H7 (cell line): Measurements from ENCODE around the gene NAALADL2. TPM values are rescaled to one million over a fixed set of nuclear protein-coding genes. Genes with fewer than 3 reads are reported as not detected.

Experiments
- DNase-seq: peaks from one replicate; pipeline ENCODE4 v3.0.0; 2012
- H3K27me3 ChIP-seq: 2 replicates; pipeline ENCODE4 v1.6.0; 2011; ENCODE audit warnings: mild to moderate bottlenecking, low read length; ENCODE audit not compliant: control insufficient read depth, insufficient read depth
- H3K36me3 ChIP-seq: replicated peaks from 2 replicates; pipeline ENCODE4 v1.5.1; 2011; ENCODE audit warnings: low read length; ENCODE audit not compliant: control insufficient read depth, insufficient read depth
- H3K4me3 ChIP-seq: 2 replicates; pipeline ENCODE4 v1.5.1; 2011; ENCODE audit warnings: low read depth, mild to moderate bottlenecking, control low read depth, low read length, moderate library complexity; ENCODE audit not compliant: insufficient read depth
- total RNA-seq: library from RNA; depleted of rRNA; stranded (reverse); fragments of >200 nt; shearing (Covaris generic); gene quantifications from 2 replicates; pipeline ENCODE4 v1.2.3, GENCODE V29; 2014

The NAALADL2 gene
- total RNA-seq, 1 experiment from 2014 or later: 0.14 TPM

DNA sequence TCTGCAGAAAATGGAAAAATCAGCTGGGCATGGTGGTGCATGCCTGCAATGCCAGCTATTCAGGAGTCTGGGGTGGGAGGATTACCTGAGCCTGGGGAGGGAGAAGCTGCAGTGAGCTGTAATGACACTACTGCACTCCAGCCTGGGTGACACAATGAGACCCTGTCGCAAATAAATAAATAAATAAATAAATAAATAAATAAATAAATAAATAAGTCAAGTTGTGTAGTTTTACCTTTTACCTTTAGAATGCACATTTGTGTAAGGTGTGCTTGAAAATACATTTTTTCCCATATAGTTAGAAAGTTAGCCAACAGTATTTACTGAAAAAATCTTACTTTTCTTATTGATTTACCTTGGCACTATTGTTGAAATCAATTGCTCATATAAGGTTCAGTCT, 515.6 kb downstream of the NAALADL2 start:
- Histone ChIP-seq H3K27me3 (no peaks in the 10 kb centered on the region), H3K4me3 (no peak overlapping the region), H3K36me3 (no peaks in the 10 kb centered on the region)
- DNase-seq: no peak

DNA sequence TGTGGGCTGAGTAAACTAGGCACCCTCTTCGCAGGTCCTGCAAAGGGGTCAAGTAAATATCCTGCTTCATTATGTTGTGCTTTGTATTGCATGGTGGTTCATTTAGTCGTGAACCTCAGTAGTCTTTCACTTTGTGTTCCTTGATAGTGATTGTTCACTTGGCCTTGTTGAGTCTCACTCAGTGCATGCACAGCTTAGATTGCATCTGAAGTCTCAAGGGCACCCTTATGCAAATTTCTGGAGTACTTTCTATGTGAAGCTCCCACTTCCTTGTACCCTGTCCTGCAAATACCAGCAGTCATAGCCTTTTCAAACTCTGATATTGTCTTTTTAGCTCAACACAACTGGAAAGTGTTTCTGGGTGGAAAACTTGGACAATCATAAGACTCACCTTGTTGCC, 519.2 kb downstream of the NAALADL2 start:
- Histone ChIP-seq H3K4me3 (no peak overlapping the region), H3K36me3 (no peaks in the 10 kb centered on the region), H3K27me3 (no peaks in the 10 kb centered on the region)
- DNase-seq: no peak

DNA sequence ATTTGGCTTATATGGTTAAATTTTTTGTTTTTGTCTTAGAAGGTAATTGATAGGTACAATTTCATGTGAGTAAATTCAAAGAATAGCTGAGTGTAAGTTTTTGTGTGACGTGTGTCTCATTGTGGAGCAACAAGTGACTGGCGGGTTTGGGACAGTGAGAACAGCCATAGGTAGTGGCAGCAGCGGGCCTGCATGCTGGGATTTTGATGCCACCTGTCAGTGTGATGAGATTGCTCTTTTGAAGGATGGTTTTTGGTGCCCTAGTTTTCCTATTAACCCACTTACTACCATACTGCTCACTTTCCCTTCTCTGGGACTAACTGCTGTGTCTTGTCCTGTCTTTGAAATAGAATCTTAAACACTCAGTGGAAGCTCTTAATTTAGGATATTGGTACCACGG, 522.6 kb downstream of the NAALADL2 start:
- no peak for DNase-seq
- no peak overlapping the region for H3K4me3 ChIP-seq
- no peaks in the 10 kb centered on the region for H3K27me3 ChIP-seq
- no peaks in the 10 kb centered on the region for H3K36me3 ChIP-seq

DNA sequence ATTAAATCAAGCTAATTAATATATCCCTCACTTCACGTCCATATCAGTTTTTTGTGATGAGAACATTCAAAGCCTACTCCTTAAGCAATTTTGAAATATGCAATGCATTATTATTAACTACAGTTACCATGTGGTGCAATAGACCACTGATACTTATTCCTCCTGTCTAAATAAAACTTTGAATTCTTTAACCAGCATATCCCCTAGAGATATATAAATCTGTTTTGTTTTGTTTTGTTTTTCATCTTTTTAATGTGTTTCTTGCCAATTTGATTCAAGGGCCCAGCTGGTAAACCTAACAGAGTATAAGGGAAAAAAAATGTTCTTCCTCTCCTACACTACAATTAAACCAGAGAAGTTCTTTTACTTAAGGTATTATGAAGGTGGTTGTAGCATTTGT, 524.2 kb downstream of the NAALADL2 start:
- no peak for DNase-seq
- H3K36me3 ChIP-seq: no peaks in the 10 kb centered on the region
- H3K4me3 ChIP-seq: no peak overlapping the region
- no peaks in the 10 kb centered on the region for H3K27me3 ChIP-seq

DNA sequence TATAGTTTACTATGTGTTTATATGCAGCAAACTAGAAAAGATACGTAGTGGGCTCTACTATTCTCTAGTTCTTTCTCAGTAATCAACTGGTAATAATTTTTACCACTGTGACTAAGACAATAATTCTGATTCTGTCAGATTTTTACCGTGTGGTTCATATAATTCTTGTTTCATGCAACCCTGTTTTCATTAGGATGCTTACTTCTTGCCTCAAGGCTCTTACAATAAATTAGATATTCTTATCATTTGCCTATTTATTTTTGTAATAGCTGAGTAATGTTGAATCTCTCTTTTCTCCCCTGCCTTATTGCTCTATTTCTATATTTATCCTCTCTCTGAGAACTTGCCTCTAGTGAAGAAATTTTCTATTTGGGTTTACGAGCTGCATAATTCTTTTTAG, 524.7 kb downstream of the NAALADL2 start:
- H3K4me3 ChIP-seq: no peak overlapping the region
- H3K27me3 ChIP-seq: no peaks in the 10 kb centered on the region
- no peaks in the 10 kb centered on the region for H3K36me3 ChIP-seq
- DNase-seq: no peak

GRCh38 chr3:175384569-175384968, 525.4 kb downstream of the NAALADL2 start:
- Histone ChIP-seq H3K4me3 (no peak overlapping the region), H3K27me3 (no peaks in the 10 kb centered on the region), H3K36me3 (no peaks in the 10 kb centered on the region)
- DNase-seq: no peak

DNA sequence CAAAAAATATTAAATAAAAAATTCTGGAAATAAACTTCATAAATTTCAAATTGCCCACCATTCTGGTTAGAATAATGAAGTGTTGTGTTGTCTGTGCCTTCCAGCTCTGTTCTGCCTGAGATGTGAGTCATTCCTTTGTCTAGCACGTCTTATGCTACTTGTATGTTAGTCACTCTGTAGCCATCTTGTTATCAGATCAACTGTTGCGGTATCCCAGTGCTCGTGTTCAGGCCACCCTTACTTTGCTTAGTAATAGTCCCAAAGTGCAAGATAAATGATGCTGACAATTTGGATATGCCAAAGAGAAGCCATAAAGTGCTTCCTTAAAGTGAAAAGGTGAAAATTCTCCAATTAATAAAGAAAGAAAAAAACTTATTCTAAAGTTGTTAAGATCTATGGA, 527.5 kb downstream of the NAALADL2 start:
- DNase-seq: no peak
- H3K27me3 ChIP-seq: no peaks in the 10 kb centered on the region
- no peak overlapping the region for H3K4me3 ChIP-seq
- no peaks in the 10 kb centered on the region for H3K36me3 ChIP-seq

DNA sequence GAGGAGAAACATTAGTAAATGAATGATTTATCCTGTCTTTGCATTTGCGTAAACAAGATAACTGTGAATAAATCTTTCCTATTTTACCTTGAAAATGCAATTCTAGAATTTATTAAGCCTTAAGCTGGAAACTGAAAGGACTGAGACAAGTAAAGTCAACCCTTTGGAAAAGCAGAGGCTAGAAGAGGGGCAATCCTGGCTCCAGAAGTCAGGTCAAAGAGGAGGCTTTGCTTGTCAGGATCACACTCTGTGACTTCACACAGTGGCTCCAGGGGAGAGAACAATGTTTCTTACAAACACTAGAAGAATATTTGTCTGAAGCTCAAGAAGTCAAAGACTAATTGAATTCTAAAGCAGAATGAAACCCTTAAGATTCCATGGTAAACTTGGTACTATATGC, 530.4 kb downstream of the NAALADL2 start:
- Histone ChIP-seq H3K4me3 (no peak overlapping the region), H3K36me3 (no peaks in the 10 kb centered on the region), H3K27me3 (no peaks in the 10 kb centered on the region)
- peak; percentile 4 for DNase-seq

GRCh38 chr3:175391601-175392000, 532.5 kb downstream of the NAALADL2 start:
- DNase-seq: no peak
- no peak overlapping the region for H3K4me3 ChIP-seq
- H3K36me3 ChIP-seq: no peaks in the 10 kb centered on the region
- no peaks in the 10 kb centered on the region for H3K27me3 ChIP-seq

- H3K4me3 ChIP-seq: no peak overlapping the region
- H3K36me3 ChIP-seq: no peaks in the 10 kb centered on the region
- no peaks in the 10 kb centered on the region for H3K27me3 ChIP-seq
- no peak for DNase-seq
Measured at GRCh38 chr3:175392653-175393052, 533.5 kb downstream of the NAALADL2 start.

- Histone ChIP-seq H3K36me3 (no peaks in the 10 kb centered on the region), H3K27me3 (no peaks in the 10 kb centered on the region), H3K4me3 (no peak overlapping the region)
- no peak for DNase-seq
Measured at GRCh38 chr3:175397372-175397771, 538.2 kb downstream of the NAALADL2 start.

- no peaks in the 10 kb centered on the region for H3K27me3 ChIP-seq
Measured at GRCh38 chr3:175398676-175399075, 539.5 kb downstream of the NAALADL2 start.

DNA sequence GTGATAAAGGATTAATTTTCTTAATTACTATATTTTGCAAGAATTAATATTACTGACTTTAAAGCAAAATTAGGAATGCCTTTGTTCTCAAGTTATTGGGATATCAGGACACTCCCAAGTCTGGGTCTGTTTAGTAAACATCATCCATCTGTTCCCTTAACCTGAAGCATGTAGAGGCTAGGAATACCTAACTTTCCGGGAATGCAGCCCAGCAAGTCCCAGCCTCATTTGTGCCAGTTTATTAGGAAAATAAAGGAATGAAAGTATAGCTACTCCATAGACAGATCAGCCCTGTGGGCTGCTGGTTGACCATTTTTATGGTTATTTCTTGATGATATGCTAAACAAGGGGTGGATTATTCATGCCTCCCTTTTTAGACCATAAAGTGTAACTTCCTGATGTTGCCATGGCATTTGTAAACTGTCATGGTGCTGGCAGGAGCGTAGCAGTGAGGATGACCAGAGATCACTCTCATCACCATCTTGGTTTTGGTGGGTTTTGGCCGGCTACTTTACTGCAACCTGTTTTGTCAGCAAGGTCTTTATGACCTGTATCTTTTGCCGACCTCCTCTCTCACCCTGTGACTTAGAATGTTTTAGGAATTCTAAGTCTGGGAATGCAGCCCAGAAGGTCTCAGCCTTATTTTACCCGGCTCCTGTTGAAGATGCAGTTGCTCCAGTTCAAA, 540.2 kb downstream of the NAALADL2 start:
- Histone ChIP-seq H3K27me3 (no peaks in the 10 kb centered on the region), H3K36me3 (no peaks in the 10 kb centered on the region), H3K4me3 (no peak overlapping the region)
- DNase-seq: no peak

More at GRCh38 chr3:175398676-175399075, 539.5 kb downstream of the NAALADL2 start:
- Histone ChIP-seq H3K36me3 (no peaks in the 10 kb centered on the region), H3K4me3 (no peak overlapping the region)
- no peak for DNase-seq

GRCh38 chr3:175404027-175404426, 544.9 kb downstream of the NAALADL2 start:
- Histone ChIP-seq H3K4me3 (no peak overlapping the region), H3K36me3 (no peaks in the 10 kb centered on the region), H3K27me3 (no peaks in the 10 kb centered on the region)
- no peak for DNase-seq

DNA sequence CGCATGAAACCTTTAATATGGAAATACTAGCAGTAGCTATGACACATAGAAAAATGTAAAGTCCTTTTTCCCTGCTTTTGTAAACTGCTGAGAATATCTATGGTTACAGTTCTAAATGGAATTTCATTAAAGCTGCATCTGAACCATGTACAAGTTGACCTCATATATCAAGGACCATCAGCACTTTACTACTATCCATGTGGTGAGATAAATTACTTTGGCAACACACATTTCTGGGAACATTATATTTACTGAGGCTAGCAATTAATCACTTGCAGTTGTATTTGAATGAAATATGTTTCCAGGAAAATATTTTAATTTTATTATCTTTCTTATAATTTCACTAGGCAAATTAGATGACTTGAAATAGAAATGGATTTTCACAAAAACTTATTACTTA, 545.5 kb downstream of the NAALADL2 start:
- Histone ChIP-seq H3K27me3 (no peaks in the 10 kb centered on the region), H3K36me3 (no peaks in the 10 kb centered on the region), H3K4me3 (no peak overlapping the region)
- no peak for DNase-seq

DNA sequence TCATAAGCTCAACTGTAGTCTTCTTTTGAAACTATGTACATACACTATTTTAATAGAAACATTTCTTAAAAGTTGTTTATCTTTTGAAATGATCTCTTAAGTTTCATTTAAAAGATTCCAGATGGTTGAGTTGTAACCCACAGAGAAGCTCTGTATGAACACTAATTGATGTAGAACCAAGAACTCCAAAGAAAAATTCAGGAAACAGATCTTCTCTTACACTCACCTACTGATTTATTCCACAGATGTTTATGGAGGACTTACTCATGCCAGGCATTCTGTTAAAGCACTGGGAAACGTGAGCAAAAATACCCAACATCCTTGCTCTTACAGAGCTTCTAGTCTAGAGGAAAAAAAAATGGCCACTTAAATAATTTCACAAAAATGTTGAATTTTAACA, 551.1 kb downstream of the NAALADL2 start:
- Histone ChIP-seq H3K4me3 (no peak overlapping the region), H3K27me3 (no peaks in the 10 kb centered on the region), H3K36me3 (no peaks in the 10 kb centered on the region)
- no peak for DNase-seq
